Midbrain (tissue), 1 donor: ENCODE measurements around the gene LIMK2.

Experiments used
- DNase-seq: peaks from one replicate; lab custom pipeline; 2025; lab: John Stamatoyannopoulos, UW

Gene LIMK2

GRCh38 chr22:31272522-31273446 is 60.7 kb downstream of the LIMK2 start:
- peak; percentile 70 for DNase-seq

GRCh38 chr22:31274017-31274416 is 61.9 kb downstream of the LIMK2 start:
- DNase-seq: no peak

GRCh38 chr22:31275018-31275417 is 62.9 kb downstream of the LIMK2 start:
- no peak for DNase-seq

- no peak for DNase-seq
Measured at GRCh38 chr22:31275576-31275975, 63.5 kb downstream of the LIMK2 start.

GRCh38 chr22:31276426-31277167 is 64.5 kb downstream of the LIMK2 start:
- no peak for DNase-seq

- DNase-seq: no peak
Measured at GRCh38 chr22:31277741-31278140, 65.6 kb downstream of the LIMK2 start.

- no peak for DNase-seq
Measured at GRCh38 chr22:31278151-31278621, 66.1 kb downstream of the LIMK2 start.

GRCh38 chr22:31278626-31279326 is 66.7 kb downstream of the LIMK2 start:
- no peak for DNase-seq

GRCh38 chr22:31279327-31279669 is 67.2 kb downstream of the LIMK2 start:
- no peak for DNase-seq

- DNase-seq: no peak
Measured at GRCh38 chr22:31279821-31280505, 67.9 kb downstream of the LIMK2 start.

- no peak for DNase-seq
Measured at GRCh38 chr22:31281733-31282132, 69.6 kb downstream of the LIMK2 start.

- no peak for DNase-seq
Measured at GRCh38 chr22:31282748-31283468, 70.8 kb downstream of the LIMK2 start.

GRCh38 chr22:31284281-31285155 is 72.4 kb downstream of the LIMK2 start:
- DNase-seq: no peak

GRCh38 chr22:31286360-31287255 is 74.5 kb downstream of the LIMK2 start:
- DNase-seq: no peak

GRCh38 chr22:31287818-31288495 is 75.9 kb downstream of the LIMK2 start:
- DNase-seq: no peak

- no peak for DNase-seq
Measured at GRCh38 chr22:31288496-31289240, 76.6 kb downstream of the LIMK2 start.

- DNase-seq: no peak
Measured at GRCh38 chr22:31289344-31289743, 77.2 kb downstream of the LIMK2 start.
